Measurements from ENCODE around the gene KAZN. TPM values are rescaled to one million over a fixed set of nuclear protein-coding genes. Genes with fewer than 3 reads are reported as not detected.

Gene KAZN
- total RNA-seq, 1 experiment from 2014 or later, result 7.7 TPM

DNA sequence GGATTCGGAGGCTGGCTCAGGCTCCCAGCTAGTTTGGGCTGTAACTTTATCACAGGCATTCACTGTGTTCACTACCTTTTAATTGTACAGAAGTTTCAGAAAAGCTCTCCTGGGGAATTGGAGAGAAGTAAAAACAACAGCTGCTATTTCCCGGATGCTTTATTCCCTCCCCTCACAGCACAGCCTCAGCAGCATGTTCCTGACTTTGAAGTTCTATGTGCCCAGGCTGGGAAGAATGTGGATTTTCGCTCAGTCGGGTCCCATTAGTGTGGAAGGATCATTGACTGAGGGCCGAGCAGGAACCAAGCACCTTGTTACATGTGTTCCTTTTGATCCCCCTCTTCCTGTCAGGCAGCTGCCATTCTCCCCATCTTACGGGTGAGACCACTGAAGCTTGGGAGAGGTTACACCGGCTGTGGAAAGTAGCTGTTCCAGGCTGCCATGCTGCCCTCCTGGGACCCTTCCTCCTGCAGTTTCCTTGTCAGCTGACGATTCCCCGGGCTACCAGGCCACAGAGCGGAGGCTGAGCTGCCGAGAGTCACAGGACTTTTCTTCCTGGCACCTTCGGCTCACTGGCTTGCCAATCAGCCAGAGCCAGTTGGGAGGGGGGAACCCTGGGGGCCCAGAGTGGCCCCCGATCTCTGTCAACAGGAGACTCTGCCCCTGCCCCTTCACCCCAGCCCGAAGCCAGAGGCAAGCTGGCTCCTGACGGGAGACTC is 331.9 kb downstream of the KAZN start:
- peak; percentile 66 for DNase-seq (ENCODE audit: low read depth)

DNA sequence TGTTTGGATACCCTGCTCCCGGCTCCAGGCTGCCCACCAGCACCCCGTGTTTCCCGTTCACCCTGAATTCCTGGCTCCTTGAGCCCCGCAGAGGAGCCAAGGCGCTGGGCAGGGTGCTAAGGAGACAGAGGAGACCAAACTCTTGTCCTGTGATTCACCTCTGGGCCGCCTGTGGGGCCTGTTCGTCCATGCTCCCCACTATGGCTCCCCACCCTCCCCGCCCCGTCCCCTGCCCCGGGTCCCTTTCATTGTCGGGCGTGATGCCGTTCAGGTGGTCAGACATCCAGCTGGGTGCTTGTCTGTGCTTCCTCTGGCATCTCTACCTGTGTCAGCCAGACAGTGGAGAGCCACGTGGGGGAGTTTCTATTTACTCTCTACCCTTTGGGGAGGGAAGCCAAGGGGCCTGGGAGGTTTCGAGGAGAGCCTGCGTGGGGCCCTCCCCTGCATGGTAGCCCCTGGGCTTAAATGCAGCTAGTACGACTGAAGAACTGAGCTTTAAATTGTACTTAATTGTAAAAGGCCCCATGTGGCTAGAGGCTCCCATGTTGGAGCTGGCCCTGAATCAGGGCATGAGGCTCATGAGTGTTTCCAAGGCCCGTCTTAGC is 333.7 kb downstream of the KAZN start:
- DNase-seq (ENCODE audit: low read depth), result no peak

DNA sequence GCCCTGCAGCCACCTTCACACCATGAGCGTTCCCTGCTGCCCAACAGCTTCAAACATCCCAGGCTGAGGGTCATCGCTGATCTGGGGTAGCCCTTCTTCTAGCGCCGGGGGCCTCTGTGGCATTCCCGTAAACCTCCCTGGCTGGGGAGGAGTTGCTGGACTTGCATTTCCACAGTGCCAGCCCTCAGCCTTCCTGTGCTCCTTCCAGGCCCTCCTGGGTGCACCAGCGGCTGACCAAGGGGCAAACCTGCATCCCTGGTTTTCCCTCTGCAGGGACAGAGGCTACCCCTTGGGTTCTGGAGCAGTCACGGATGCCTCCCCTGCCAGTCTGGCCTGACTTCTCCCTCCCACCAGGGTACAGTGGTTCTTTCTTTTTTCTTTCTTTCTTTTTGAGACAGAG is 336.4 kb downstream of the KAZN start:
- no peak for DNase-seq (ENCODE audit: low read depth)

DNA sequence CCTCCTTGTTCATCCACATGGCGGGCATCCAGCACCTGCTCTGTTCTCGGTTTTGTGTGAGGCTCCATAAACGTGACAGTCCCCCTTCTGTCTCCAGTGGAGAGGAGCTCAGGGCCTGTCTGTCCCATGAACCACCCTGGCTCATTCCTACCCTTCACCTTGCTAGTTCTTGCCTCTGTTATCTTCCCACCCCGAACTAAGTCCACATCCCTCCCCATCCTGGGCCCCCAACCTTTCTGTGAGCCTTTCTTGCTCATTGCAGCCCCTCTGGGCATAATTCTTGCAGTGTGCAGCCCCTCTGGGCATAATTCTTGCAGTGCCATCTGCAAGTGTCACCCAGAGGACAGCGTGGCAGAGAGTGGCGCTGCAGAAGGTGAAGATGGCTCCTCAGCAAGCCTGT is 338.3 kb downstream of the KAZN start:
- no peak for DNase-seq (ENCODE audit: low read depth)

DNA sequence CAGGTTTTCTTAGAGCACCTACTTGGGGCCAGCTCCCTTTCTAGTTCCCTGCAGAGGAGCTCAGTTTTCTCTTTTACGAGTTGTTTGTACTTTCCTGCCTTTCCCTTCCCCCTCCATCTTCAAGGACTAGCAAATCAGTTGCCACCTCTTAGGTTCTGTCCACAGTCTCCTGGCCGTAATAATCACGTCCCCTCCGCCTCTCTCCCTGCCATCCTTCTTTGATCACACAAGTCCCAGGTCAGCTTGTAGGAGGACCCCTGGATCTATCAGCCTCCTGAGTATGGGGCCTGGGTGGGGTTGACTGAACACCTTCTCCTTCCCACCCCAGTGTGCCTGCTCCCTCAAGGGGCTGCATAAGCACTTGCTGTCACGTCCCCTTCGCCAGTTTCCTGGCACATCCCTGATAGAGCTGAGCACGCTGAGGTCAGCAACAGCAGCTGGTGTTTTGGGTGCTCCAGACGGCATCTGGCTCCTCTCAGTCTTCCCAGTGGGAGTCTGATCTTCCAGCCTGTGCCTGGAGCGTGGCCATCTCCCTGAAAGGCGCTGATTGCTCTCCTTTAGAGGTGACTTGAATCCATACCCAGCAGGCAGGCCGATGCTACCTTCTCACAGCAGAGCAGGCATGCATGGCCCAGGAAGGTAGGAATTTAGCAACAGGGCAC is 338.9 kb downstream of the KAZN start:
- DNase-seq (ENCODE audit: low read depth), result no peak

DNA sequence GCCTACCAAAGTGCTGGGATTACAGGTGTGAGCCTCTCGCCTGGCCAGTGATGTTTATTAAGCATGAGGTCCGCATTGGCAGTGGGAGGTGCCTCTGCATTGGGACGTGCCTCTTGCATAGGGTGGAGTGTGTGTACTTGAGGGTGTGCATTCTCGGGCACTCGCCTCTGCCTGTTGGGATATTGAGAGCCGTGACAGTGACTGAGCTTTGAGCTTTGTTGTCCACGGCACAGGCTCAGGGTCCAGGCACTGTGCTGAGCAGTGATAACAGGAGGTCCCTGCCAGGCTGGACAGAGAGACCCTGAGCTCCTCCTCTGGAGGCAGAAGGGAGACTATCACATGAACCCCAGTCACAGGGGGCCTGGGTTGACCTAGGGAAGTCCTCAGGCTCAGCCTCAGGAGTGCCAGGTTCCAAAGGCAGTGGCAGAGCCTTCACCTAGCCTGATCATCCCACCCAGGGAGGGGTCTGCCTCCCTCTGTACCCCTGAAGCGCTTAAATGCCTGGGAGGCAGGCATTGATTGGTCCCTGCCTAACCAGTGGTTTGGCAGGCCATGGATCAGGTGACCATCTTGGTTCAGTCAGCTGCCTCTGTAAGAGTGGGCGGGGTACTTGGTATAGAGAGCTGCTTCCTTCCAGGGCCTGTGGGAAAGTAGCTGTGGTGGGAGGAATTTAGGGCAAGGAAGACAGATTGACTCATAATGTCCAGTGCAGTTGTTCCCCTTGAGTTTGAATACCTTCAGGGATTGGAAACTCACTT is 341.2 kb downstream of the KAZN start:
- DNase-seq (ENCODE audit: low read depth), result peak; percentile 90

DNA sequence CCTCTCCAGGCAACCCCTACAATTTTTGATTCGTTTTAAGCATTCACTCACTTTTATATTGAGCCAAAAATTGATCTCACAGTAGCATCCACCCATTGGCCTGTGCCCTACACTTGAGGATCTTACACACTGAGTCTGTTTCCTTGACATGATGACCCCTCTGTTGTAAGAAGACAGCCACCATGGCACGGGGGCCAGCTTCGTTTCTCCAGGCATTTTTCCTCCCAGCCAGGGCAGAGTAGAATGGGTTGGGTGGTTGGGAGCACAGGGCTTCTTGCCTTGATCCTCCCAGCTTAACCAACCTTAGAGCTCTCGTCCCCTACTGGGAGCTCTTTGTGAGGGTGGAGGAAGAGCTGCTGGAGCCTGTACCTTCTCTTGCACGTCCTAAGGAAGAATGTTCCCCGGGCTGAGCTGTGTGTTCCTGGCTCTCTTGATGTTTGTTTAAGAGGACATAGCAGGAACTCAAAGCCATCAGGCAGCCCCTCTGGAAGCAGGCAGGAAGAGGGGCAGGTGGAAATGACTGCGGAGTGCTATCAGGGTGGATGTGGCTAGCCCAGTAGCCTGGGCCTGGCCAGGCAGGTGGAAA is 341.9 kb downstream of the KAZN start:
- no peak for DNase-seq (ENCODE audit: low read depth)

DNA sequence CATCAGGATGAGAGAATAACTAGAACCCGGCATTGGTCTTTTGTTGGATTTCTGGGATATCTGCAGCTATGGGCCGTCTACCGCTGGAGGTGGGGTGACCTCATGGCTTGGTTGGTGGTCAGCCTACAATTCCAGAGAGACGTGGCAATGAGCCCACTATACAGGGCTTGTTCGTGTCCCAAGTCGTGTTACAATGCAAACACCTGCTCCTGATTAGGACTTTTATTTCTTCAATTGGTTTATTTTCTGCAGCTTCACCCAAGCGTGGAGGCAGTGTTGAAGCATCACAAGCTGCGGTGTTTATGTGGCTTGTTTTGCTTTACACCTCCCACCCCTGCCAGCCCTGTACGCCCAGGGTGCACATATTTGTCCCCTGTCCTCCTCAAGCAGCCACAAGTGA is 343.4 kb downstream of the KAZN start:
- DNase-seq (ENCODE audit: low read depth), result no peak

DNA sequence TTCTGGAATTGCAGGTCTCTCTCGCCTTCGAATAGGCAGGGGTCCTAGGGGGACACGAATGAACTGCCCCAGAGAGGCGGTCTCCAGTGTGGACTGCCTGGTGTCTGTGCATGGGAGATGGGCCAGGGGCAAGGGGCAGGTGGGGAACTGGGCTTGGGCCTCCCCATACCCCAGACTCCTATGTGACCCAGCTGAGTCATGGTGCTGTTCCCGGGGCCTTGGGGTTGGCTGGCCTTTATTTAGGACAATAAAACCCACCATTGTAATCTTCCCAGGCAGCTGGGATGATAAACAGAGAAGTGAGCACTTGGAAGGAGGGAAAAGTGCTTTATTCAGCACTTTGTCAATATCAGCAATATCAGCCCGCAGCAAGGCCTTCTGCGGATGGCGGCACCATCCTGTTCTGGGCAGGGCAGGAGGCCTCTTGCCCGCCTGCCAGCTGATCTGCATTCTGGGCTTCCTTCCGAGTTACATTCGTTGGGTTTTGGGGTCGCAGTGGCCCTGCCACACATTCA is 346.0 kb downstream of the KAZN start:
- no peak for DNase-seq (ENCODE audit: low read depth)

DNA sequence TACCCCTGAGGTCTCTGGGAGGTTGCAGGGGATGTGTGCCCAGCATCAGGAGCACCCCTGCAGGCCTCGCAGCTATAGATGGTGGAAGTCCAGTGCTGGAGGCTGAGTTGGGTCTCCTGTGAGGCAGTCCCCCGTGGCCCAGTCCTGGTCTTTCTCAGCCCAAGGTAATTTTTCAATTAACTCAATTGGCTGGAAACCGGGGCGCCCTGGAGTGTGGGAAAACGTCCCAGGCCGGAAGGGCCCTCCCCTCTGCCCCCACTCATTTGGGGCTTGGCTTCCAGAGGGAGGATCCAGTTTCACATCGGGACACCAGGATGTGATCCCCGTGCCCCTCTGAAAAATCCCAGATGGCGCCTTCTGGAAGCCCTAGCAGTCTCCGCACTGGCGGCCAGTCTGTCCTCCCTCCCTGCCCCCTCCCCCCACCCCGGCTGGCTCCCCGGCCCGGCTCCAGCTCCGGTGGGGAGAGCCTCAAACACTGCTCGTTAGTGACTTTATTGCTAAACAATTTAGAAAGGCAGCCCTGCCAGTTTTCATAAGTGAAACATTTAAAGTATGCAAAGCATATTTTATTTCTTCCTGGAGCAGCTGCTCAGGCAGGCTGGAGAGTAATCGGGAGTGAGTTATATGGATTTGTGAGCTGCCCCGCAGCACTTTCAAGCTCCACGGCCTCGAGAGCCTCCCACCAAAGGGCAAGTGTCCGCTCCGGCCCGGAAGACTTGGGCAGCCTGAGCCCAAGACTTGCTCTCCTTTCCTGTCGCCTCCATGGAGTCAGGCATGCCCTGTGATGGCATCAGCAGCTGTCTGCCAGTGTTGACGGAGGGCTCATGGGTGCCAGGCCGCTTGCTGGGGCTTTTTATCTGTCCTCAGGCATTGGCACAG is 346.9 kb downstream of the KAZN start:
- DNase-seq (ENCODE audit: low read depth), result peak; percentile 81

DNA sequence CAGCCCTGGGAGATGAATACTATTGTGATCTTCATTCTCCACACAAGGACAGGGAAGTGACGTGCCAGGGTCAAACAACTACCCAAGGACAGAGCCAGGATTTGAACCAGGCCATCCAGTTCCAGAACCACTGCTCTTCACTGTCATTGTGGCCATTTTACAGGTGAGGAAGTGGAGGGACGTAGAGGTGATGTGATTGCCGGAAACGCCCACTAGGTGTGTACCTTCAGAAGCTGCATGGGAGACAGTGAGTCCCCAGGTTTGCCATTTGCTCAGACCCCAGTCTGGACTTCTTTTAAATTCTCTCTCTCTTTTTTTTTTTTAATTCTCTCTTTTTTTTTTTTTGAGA is 347.5 kb downstream of the KAZN start:
- no peak for DNase-seq (ENCODE audit: low read depth)

DNA sequence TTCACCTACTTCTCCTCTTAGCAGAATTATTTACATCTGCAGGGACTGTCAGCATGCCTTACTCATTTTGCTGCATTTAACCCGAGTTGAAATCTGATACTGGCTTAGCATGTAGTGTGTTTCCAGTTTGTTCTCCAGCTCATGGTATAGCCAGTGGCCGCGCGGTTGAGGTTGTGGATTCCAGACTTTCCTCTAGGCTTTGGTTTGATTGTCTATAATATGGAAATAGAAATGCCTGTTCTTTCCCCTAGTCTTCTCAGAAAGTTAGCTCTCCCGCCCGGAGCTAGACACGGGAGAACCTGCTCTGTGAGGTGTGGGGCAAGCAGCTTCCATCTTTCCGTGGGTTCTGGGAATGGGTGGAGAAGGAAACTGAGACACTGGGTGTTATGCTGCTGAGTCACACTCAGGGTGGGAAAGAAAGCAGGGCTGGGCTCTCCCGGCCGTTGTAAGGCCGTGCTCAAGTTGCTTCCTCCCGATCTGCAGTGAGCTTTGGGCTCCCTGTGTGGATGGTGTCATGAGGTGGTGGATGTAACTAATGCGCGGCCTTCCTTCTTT is 348.3 kb downstream of the KAZN start:
- peak; percentile 70 for DNase-seq (ENCODE audit: low read depth)

DNA sequence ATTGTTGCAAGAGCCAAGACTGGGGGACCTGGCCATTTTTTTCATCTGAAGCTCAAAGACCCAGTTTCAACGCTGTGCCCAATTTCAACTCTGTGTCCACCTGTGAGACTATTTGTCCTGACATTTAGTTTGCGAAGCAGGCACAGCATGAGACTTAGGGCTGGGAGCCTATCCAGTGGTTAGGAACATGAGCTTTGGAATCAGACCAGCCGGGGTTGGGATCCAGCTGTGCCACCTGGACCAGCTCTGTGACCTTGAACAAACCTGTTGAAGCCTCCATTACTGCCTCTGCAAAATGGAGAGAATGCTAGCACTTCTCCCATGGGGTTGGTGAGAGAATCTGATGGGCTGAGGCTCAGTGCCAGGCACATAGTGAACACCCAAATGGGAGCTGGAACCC is 348.9 kb downstream of the KAZN start:
- DNase-seq (ENCODE audit: low read depth), result no peak

DNA sequence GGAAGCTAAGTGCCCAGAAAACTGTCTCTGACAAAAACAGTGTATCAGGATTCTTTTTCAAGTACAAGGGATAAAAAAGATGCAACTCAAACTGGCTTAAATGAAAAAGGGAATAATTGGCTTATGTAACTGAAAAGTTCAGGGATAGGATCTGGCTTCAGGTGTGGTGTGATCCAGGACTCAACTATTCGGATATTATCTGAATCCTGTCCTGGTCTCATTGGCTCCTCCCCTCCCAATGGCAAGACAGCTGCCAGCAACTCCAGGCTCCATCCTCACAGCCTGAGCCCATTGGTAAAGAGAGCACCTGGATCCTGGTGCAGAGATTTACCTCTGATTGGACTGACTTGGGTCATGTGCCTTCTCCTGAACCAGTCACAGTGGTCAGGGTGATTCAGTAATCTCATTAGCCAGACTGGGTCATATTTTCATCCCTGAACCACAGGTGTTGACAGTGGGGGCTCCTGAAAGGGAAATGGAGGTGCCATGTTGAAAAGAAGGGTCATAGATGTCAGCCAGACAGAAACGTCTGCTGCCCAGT is 349.7 kb downstream of the KAZN start:
- no peak for DNase-seq (ENCODE audit: low read depth)

DNA sequence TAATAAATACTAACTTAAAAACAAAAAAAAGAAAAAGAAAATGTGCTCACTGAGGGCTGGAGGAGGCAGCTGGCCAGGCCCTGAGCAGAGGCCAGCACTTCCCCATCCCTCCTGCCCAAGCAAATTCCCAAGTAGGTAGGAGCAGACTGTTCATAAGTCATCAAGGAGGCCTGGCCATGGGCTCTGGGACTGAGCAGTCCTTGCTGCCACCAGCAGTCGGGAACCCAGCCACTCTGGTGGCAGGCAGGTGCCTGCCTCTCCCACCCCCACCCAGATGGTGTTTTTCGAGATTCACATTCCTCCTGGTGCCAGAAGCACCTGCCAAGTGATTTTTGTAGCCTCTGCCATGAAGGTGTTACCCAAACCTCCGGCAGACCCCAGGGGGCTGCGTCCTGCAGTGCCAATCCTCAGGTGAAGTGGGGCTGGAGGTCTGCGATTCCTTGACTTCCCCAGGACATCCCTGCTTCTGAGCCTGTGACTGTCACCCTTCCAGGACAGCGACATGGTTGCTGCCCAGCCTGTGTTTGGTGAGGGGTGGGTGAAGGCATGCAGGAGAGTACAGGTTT is 350.9 kb downstream of the KAZN start:
- no peak for DNase-seq (ENCODE audit: low read depth)

DNA sequence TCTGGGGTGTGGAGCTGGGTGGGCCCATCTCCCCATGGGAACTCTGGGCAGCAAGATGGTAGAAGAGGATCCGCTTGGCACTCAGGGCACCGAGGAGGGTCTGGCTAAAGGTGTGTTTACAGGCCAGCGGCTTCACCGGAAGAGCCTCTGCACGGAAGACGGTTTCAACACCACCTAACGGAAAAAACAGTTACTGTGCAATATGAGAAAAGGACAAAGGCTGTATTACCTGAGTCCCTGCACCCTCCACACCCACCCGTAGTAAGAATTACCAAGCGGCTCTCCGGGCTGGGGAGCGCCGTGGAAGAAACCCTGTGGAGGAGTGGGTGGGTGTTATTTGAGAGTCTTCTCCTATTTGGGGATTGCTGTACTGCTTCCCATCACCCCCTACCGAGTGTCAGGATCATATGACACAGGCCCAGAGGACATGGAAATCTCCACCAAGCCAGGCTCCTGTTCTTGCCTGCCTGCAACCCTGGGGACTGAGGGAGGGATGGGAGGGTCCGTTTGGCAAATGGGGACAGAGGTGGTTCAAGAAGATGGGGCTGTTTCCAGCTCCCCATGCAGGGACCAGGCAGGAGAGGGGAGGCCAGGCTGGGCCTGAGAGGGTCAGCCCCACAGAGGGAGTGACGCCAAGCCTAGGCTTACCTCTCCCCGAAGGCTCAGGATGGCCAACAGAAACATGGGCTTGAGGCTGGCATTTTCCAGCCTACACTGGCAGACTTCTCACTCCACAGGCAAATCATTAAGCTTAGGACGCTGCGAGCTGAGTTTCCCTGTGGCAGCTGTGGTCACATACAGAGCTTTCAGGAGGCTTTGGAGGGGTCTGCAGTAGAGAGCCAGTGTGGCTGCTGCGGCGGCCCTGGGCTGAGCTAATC is 351.6 kb downstream of the KAZN start:
- DNase-seq (ENCODE audit: low read depth), result no peak

DNA sequence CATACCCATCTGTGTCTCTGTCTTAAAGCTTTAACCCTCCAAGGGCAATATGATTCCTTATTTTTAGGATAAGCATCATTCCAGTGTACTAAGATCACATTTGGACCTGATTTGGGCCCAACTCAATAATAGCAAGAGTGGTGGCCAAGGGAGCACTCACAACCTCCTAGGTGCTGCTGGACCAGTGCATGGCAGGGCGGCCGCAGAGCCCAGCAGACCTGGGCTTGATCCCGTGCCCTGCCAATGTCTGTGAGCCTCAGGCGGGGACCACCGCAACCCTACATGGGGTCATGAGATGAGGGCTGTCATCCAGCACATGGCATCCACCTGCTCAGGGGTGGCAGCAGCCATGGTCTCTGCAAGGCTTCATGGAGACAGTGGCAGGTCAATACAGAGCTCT is 353.3 kb downstream of the KAZN start:
- no peak for DNase-seq (ENCODE audit: low read depth)

DNA sequence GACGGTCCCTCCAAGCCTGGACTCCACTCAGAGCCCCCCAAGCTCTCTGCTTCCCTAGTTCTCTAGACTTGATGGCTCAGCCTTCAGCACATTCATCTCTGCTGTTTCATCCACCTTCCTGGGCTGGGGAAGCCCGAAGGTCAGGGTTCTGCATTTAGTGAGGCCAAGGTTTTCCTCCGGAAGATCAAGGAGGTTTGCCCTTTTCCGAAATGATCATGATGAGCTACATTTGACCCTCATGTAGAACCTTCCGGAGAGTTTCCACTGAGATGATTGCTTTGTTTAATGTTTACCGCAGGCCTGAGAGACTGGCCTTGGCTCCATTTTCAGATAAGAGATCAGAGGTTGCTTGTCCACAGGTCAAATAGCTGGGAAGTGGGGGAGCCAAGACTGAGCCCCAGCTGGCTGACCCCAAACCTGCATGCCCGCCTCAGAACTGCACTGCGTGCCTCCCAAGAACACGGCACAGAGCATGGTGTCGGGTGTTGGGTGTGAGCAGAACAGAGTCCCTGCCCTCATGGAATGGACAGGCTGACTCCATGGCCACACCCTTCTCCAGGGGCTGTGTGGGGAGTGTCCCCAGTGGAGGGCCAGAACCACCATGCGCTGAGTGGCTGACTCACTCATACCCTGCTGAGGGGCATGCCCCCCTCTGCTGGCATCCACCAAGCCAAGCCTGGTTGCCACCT is 354.3 kb downstream of the KAZN start:
- DNase-seq (ENCODE audit: low read depth), result no peak
